Purkinje cell (primary cell): Measurements from ENCODE around the gene FOXQ1. TPM values are rescaled to one million over a fixed set of nuclear protein-coding genes. Genes with fewer than 3 reads are reported as not detected.

Source experiments
- polyA plus RNA-seq: library from polyadenylated mRNA; unstranded; fragments of >200 nt; fragmentation: Nextera tagmentation; gene quantifications from 2 replicates; pipeline ENCODE4 v1.2.1, GENCODE V29; 2014

The FOXQ1 gene
- polyA plus RNA-seq: 1.8 and 2.5 TPM in 2 replicates

DNA sequence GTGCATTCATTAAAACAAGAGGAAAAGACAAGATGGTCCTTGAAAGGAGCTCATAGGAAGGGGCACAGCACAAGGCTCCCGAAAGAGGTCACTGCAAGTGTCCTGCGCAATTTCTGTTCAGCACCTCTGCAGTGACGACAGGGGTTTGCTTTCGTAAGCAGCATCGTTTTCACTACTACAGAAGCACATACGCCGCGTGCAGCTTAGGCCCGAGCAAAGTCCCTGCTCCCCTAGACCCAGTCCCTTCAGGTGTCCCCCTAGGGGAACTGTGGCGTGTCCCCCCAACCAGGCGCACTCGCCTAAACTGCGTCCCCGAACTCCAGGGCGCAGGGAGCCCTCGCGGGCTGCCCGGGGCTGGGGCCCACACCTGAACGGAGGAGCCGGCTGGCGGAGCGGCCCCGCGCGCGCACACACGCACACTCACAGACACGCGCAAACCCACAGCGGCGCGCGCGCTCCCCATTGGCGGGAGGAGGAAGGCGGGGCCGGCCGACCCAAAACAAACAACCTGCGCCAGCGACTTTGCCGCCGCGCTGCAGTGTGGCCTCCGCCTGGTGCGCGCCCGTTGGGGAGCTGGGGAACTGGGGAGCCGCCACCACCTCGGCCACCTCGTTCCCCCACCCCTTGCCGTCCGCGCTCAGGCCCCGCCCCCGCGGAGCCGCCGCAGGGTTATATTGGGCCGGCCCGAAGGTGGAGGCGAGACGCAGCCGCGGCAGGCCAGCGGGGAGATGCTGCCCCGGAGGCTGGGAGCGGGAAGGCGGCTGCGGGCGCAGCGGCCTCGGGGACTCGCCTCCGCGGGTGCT lies at the start of gene FOXQ1:
Gene FOXQ1, plus strand, starts transcription at position 699 of the 803 bp plus-strand sequence. CDS start 607 bp downstream, outside the sequence.

Other genes with a start within 250 kb of the FOXQ1 start
- 0.39 and 0.67 TPM in 2 replicates for gene FOXF2, start 77.5 kb downstream of the FOXQ1 start, polyA plus RNA-seq